Astrocyte of the cerebellum (primary cell): ENCODE measurements around the gene ZNF80.

Experiments
- DNase-seq: peaks from one replicate; pipeline ENCODE4 v3.0.0-alpha.2; 2011; ENCODE audit warnings: low read depth
- H3K4me3 ChIP-seq: 2 replicates; pipeline ENCODE4 v1.5.1; 2011; ENCODE audit warnings: mild to moderate bottlenecking, low read depth, low read length, moderate library complexity
- in situ Hi-C: cut with HindIII; loops from 2 replicates; pipeline ENCODE4 v1.10.0; 2017; ENCODE audit warnings: low sequenced_read_pairs
- TF ChIP-seq, protein P1 (sequence below): IDR thresholded peaks from 2 replicates; pipeline ENCODE4 v1.5.1; 2012; ENCODE audit warnings: low read length, low read depth, moderate library complexity, mild to moderate bottlenecking; ENCODE audit errors: missing control alignments

ZNF80 gene

DNA sequence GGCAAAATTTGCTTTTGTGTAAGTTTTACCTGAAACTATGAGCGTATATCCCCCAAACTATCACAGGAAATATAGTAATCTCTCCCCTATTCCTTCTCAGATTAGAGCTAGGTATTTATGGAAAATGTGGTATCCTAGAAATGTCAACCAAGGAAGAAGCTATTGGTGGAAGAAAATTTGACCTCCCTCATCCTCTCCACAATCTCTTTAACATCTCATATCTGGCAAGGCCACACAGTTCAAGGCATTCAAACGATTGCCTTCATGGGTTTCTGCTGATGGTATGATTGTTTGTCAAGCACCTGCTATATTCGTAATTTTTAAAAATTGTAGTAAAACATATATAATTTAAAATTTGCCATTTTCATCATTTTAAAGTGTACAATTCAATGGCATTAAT, 31.0 kb downstream of the ZNF80 start:
- TF ChIP-seq, protein P1, sequence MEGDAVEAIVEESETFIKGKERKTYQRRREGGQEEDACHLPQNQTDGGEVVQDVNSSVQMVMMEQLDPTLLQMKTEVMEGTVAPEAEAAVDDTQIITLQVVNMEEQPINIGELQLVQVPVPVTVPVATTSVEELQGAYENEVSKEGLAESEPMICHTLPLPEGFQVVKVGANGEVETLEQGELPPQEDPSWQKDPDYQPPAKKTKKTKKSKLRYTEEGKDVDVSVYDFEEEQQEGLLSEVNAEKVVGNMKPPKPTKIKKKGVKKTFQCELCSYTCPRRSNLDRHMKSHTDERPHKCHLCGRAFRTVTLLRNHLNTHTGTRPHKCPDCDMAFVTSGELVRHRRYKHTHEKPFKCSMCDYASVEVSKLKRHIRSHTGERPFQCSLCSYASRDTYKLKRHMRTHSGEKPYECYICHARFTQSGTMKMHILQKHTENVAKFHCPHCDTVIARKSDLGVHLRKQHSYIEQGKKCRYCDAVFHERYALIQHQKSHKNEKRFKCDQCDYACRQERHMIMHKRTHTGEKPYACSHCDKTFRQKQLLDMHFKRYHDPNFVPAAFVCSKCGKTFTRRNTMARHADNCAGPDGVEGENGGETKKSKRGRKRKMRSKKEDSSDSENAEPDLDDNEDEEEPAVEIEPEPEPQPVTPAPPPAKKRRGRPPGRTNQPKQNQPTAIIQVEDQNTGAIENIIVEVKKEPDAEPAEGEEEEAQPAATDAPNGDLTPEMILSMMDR, result no peak
- no peak overlapping the region for H3K4me3 ChIP-seq
- in situ Hi-C loops, result no loop called here
- no peak for DNase-seq

DNA sequence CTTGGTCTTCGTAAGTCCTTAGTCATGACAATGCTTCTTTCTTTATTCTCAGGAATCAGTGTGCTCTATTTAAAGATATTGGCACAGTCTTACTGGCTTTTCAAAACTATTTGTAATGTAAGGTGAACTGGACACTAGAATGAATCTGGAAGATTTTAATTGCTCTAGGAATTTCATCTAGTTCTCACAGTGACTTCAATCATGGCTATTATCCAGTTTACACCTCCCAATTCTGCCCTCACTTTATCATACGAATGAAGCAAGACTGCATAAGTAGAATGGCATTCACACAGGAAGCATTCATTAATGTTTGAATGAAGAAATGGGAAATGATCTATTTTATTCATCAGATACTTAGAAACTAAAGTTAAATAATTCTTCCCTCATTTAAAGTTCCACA, 31.8 kb downstream of the ZNF80 start:
- no peak overlapping the region for H3K4me3 ChIP-seq
- no peak for DNase-seq
- TF ChIP-seq, protein P1, result no peak
- in situ Hi-C loops, result no loop called here

DNA sequence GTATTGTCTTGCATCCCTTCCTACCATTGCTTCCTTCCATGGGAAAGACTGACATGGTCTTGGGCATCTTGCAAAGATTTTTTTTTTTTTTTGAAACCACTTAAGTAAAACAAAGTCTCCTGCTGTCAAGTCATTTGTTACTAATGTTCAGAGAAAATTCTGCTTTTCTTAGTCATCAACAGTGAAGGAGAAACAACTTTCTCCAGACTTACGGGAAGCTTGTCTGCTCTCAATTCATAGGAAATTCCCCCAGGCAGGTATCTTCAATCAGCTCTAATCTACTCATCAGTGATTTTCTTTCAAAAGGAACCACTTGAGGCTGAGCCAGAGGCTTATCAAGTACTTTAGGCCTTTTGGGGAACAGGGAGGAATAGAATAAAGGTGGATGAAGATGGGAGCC, 42.6 kb downstream of the ZNF80 start:
- DNase-seq, result no peak
- TF ChIP-seq, protein P1, result no peak
- in situ Hi-C loops, result no loop called here
- no peak overlapping the region for H3K4me3 ChIP-seq

DNA sequence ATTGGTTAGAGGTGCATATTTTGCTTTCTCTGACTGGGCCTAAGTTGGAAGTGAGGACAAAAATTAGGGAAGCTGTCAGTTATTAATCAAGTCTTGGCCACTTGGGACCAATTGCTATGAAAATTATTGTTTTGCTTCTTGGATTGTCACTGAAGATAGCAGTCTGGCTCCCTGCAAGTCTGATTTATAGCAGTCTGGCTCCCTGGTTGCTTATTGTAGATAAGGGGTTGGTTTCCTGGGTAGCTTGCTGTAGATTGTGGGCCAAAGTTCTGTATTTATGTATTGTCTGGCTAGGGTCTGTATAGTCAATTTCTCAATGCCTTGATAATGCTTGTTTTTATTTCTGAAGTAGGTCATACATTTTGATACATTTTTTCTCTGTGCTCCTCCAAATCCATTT, 45.2 kb downstream of the ZNF80 start:
- in situ Hi-C loops, result no loop called here
- H3K4me3 ChIP-seq, result no peak overlapping the region
- TF ChIP-seq, protein P1, result no peak
- no peak for DNase-seq

DNA sequence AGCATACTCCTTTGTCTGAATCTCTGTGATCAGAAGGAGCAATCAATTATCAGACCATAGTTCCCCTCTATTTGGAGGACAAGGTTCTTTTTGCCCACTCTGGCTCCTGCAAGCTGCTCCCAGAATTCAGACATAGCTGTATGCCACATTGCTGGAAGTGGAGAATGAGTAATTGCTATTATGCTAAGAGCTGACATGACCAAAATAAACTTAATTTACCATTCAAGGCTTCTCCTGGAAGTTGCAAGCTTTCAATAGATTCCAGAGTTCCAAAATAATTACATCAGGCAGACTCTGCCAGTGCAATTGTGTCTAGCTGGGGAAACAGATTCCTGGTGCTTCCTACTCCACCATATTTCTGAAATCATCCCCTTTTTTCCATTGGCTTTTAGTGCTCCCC, 50.9 kb downstream of the ZNF80 start:
- in situ Hi-C loops, result no loop called here
- no peak overlapping the region for H3K4me3 ChIP-seq
- DNase-seq, result no peak
- TF ChIP-seq, protein P1, result no peak
